HEK293T (cell line): ENCODE measurements around the gene CCDC9.
A peak's percentile ranks its signal among the peaks of the same experiment; 100 is the strongest.

ENCODE experiments used
- CTCF ChIA-PET: fragments of 350-600 bp; formaldehyde crosslinking; extraction: SDS; loops from one replicate; lab custom pipeline; 2021; ENCODE audit warnings: antibody characterized with exemption, inconsistent platforms; lab: Yijun Ruan, JAX
- POLR2A ChIA-PET: fragments of 350-600 bp; formaldehyde crosslinking; extraction: SDS; loops from one replicate; lab custom pipeline; 2020; ENCODE audit warnings: antibody characterized with exemption, inconsistent platforms; lab: Yijun Ruan, JAX
- DNase-seq: peaks from one replicate; pipeline ENCODE4 v3.0.0; 2012; ENCODE audit warnings: mixed read lengths; ENCODE audit errors: extremely low spot score
- ARNT ChIP-seq: fragments of 450-650 bp; IDR thresholded peaks from 2 replicates; pipeline ENCODE4 v1.6.1; 2017; ENCODE audit warnings: mild to moderate bottlenecking
- BHLHE40 ChIP-seq: fragments of 450-650 bp; IDR thresholded peaks from 2 replicates; pipeline ENCODE4 v1.6.1; 2016; ENCODE audit warnings: mild to moderate bottlenecking, moderate library complexity, borderline replicate concordance
- CTBP1 ChIP-seq: fragments of 450-650 bp; IDR thresholded peaks from 2 replicates; pipeline ENCODE4 v1.6.1; 2016; ENCODE audit warnings: borderline replicate concordance
- ELF4 ChIP-seq: fragments of 450-650 bp; IDR thresholded peaks from 2 replicates; pipeline ENCODE4 v1.6.1; 2017; ENCODE audit warnings: antibody characterized with exemption
- FOXA1 ChIP-seq: fragments of 450-650 bp; IDR thresholded peaks from 2 replicates; pipeline ENCODE4 v1.6.1; 2016; ENCODE audit warnings: mild to moderate bottlenecking
- FOXK2 ChIP-seq: fragments of 450-650 bp; IDR thresholded peaks from 2 replicates; pipeline ENCODE4 v1.6.1; 2016; ENCODE audit warnings: mild to moderate bottlenecking
- FOXM1 ChIP-seq: fragments of 450-650 bp; IDR thresholded peaks from 2 replicates; pipeline ENCODE4 v1.6.1; 2017; ENCODE audit warnings: mild to moderate bottlenecking, borderline replicate concordance
- HDGF ChIP-seq: fragments of 450-650 bp; IDR thresholded peaks from 2 replicates; pipeline ENCODE4 v1.6.1; 2017; ENCODE audit warnings: antibody characterized with exemption, borderline replicate concordance
- L3MBTL2 ChIP-seq: fragments of 450-650 bp; conservative IDR thresholded peaks from 2 replicates; pipeline ENCODE4 v1.6.1; 2016; ENCODE audit warnings: mild to moderate bottlenecking
- LEF1 ChIP-seq: fragments of 450-650 bp; IDR thresholded peaks from 2 replicates; pipeline ENCODE4 v1.6.1; 2017; ENCODE audit warnings: mild to moderate bottlenecking, borderline replicate concordance
- NFRKB ChIP-seq: fragments of 450-650 bp; IDR thresholded peaks from 2 replicates; pipeline ENCODE4 v1.6.1; 2016; ENCODE audit warnings: mild to moderate bottlenecking, moderate library complexity
- SP1 ChIP-seq: fragments of 450-650 bp; IDR thresholded peaks from 2 replicates; pipeline ENCODE4 v1.6.1; 2017
- SUZ12 ChIP-seq: fragments of 450-650 bp; IDR thresholded peaks from 2 replicates; pipeline ENCODE4 v1.6.1; 2016; ENCODE audit warnings: mild to moderate bottlenecking
- TARDBP ChIP-seq: fragments of 450-650 bp; IDR thresholded peaks from 2 replicates; pipeline ENCODE4 v1.6.1; 2016
- ZNF384 ChIP-seq: fragments of 450-650 bp; IDR thresholded peaks from 2 replicates; pipeline ENCODE4 v1.6.1; 2016
- TF ChIP-seq, protein P1 (sequence below): fragments of 450-650 bp; IDR thresholded peaks from 2 replicates; pipeline ENCODE4 v1.6.1; 2016

CCDC9 gene

DNA sequence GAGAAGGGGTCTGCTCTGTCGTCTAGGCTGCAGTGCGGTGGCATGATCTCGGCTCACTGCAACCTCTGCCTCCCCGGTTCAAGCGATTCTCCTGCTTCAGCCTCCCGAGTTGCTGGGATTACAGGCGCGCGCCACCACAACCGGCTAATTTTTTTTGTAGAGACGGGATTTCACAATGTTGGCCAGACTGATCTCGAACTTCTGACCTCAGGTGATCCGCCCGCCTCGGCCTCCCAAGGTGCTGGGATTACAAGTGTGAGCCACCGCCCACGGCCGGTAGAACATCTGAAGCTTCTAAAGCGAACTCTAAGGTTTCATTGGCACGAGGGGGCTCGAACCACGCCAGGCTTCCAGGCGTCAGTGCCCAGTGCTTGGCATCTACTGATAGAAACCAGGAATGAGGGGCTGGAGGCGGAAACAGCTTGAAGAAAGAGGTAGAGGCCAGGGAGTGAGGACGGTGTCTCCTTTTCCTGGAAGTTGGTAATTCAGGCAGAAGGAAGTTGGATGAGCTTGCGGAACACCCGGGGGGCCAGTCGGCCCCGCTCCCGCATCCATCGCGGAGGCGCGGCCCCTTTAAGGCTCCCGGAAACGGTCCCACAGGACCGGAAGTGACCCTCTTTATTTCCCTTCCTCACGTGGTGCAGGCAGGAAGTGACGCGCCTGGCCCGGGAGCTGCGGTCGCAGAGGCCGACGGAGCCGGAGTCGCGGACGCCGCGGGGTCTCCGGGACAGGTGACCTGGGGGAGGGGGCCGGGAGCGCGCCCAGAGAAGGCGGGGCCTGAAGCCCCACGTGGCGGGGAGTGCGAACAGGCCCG, at the start of gene CCDC9:
Gene CCDC9 (plus strand): TSS at position 647 of the 814 bp plus-strand sequence. CDS start 1,876 bp downstream, outside the sequence.
- ChIA-PET POLR2A (interaction anchor here (0.7 to 2.8 kb wide), 15 partner anchors 9 to 172 kb away, joined by 3 to 44 read pairs (median 8); partner anchors contain the start of genes DHX34, INAFM1, SAE1 and ZC3H4), CTCF (interaction anchor here (0.6 to 1.4 kb wide), 6 partner anchors 9 to 484 kb away, joined by 3 to 7 read pairs (median 4); no protein-coding TSS in a partner anchor)
- TF ChIP-seq FOXA1 (no peak), L3MBTL2 (peak; percentile 44; the same call in 1 of the 2 replicates)
- DNase-seq, result peak; percentile 90

DNA sequence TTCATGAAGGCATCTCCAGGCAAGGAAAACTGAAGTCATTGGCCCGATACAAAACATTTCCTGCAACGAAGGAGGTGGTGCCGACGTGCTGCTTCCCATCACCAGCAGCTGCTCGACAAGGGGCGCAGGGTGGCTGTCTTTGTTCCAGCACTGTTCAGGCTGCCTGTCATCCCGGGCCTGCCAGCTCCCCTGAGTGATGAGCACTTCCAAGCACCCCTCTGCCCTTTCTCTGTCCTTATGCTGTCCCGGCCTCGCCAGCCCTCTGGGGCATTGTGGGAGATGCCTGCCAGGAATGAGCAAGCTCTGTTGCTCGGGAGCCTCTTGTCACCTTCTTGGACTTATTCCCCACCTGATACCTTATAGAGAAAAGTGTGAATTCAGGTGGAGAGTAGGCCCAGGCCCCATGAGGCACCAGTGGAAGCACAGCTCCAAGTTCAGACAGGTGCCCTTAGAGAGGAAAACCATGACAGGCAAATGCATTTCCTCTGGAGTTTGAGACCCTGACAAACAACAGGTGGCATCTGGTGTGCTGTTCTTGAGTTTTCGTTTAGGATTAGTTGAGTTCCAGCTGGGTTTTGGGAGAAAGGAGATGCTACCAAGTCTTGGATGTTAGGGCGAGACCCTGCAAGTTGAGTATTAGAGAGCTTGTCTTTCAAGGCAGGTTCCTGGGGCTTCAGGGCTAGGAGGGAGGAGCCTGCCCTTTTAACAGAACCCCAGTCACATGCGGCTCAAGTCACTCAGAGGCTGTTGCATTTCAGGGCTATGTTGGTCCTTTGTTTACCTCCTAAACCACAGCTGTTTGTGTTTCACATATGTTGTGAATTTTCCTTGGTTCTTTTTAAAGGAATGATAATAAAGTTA, 46.8 kb upstream of the CCDC9 start:
- DNase-seq, result no peak
- CTCF ChIA-PET, result interaction anchor here (0.6 to 7.3 kb wide), 6 partner anchors 8 to 43 kb away, joined by 3 to 108 read pairs (median 8); no protein-coding TSS in a partner anchor
- TF ChIP-seq HDGF (no peak), LEF1 (no peak), FOXM1 (no peak), SP1 (no peak)
- POLR2A ChIA-PET, result interaction anchor here (1.9 to 3.3 kb wide), 4 partner anchors 11 to 47 kb away, joined by 5 to 37 read pairs (median 19); partner anchors contain the start of gene CCDC9

DNA sequence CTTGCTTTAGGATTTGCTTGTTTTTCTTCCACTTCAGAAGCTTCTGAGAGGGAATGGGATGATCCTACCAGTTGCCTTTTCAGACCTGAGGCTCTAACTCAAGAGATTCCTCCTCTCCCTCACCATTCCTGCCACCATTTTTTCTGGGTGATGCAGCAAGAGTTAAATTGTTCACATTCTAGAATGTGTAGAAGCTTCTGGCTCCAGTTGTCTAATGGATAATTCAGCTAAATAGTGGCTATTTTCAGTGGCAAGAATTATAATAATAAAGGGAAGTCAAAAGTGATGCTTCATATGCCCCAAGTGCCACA, 46.2 kb upstream of the CCDC9 start:
- CTCF ChIA-PET, result interaction anchor here (0.6 to 7.3 kb wide), 9 partner anchors 9 to 190 kb away, joined by 3 to 108 read pairs (median 5); partner anchors contain the start of genes CCDC9 and NPAS1
- POLR2A ChIA-PET, result interaction anchor here (0.6 to 3.3 kb wide), 5 partner anchors 10 to 46 kb away, joined by 3 to 37 read pairs (median 8); partner anchors contain the start of gene CCDC9
- TF ChIP-seq HDGF (no peak), FOXA1 (no peak), FOXK2 (no peak), BHLHE40 (no peak), SUZ12 (no peak)
- TF ChIP-seq, protein P1, sequence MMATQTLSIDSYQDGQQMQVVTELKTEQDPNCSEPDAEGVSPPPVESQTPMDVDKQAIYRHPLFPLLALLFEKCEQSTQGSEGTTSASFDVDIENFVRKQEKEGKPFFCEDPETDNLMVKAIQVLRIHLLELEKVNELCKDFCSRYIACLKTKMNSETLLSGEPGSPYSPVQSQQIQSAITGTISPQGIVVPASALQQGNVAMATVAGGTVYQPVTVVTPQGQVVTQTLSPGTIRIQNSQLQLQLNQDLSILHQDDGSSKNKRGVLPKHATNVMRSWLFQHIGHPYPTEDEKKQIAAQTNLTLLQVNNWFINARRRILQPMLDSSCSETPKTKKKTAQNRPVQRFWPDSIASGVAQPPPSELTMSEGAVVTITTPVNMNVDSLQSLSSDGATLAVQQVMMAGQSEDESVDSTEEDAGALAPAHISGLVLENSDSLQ, result no peak
- DNase-seq, result no peak

DNA sequence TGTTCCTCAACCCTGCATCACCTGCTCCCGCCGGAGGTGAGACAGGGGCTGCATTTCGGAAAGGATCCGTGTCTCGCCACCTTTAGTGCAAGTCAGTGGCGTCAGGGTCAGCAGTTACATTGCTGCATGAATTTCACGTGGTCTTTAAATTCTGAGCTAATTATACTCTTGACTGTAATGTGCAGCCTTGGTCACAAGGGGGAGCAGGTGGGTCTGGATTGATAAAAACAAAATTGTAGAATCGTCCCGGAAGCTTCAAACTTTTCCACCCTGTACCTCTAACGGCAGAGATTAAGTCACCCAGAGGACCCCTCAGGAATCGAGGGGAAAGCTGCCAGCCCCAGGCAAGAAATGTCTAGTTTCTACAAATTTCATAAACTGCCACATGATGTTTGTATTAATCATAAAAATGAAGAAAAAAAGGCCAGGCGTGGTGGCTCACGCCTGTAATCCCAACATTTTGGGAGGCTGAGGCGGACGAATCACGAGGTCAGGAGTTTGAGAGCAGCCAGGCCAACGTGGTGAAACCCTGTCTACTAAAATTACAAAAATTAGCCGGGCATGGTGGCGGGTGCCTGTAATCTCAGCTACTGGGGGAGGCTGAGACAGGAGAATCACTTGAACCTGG, 45.5 kb upstream of the CCDC9 start:
- CTCF ChIA-PET, result interaction anchor here (0.6 to 7.3 kb wide), 10 partner anchors 9 to 191 kb away, joined by 3 to 108 read pairs (median 4); partner anchors contain the start of genes CCDC9 and NPAS1
- TF ChIP-seq SUZ12 (no peak), ARNT (no peak)
- POLR2A ChIA-PET, result interaction anchor here (0.6 to 3.3 kb wide), 5 partner anchors 9 to 45 kb away, joined by 3 to 37 read pairs (median 8); partner anchors contain the start of gene CCDC9
- peak; percentile 73 for DNase-seq

DNA sequence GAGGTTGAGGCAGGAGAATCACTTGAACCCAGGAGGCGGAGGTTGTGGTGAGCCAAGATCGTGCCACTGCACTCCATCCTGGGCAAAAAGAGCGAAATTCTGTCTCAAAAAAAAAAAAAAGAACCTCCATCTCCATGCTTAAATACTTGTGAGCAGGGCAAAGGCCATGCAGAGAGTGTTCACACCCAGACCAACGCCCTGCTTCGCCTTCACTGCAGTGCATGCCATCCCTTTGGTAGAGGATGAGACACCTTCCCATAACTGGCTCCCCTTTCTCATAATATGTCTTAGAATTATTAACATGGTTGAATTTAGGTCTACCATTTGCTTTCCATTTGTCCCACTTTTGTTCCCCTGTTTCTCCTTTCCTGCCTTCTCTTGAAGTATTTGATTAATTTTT, 40.7 kb upstream of the CCDC9 start:
- POLR2A ChIA-PET, result interaction anchor here (2.5 kb wide), 1 partner anchor 10 kb away, joined by 10 read pairs; no protein-coding TSS in a partner anchor
- TF ChIP-seq SP1 (no peak), ZNF384 (peak; percentile 31; the same call in 1 of the 2 replicates), TARDBP (no peak)
- CTCF ChIA-PET, result interaction anchor here (7.3 kb wide), 1 partner anchor 30 kb away, joined by 108 read pairs; no protein-coding TSS in a partner anchor
- no peak for DNase-seq

DNA sequence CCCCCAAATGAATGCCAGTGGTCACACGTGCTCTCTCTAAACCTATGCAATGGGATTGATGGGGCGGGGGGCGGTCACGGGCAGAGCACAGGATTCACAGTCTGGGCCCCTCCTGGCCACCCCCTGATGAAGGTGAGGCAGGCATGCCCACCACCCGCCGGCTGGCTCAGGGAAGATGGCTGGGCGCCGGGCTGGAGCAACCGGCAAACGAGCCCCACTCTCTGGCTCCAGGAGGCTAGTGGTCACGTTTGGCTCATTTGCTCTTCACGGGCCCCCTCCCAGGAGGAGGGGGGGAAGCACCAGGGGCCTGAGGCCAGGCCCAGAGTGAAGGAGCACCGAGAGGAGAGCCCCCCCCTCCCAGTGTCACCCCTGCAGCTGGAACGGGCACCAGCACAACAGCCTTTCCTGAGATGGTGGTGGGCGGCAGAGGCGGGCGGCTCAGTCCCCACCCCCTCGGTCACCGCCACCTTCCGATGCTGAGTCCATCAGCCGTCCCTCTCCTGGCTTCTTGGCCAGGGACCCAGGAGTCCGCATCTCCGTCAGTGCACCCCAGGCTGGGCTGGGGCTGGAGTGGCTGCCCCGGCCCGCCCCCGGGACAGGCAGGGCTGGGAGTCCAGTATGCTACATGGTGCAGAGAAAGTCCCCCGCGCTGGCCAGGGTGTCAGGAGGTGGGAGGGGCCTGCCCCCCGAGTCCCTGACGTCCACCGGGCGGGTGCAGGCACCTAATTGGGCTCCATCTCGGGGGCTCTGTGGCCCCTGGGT, 35.1 kb upstream of the CCDC9 start:
- TF ChIP-seq BHLHE40, result no peak
- no peak for TF ChIP-seq CTBP1
- TF ChIP-seq ELF4, result no peak
- TF ChIP-seq HDGF, result no peak
- no peak for TF ChIP-seq ZNF384
- no peak for TF ChIP-seq ARNT
- TF ChIP-seq, protein P1, result no peak
- TF ChIP-seq SUZ12, result no peak
- TF ChIP-seq LEF1, result no peak
- TF ChIP-seq SP1, result no peak
- TF ChIP-seq FOXK2, result no peak
- no peak for TF ChIP-seq FOXA1
- no peak for TF ChIP-seq NFRKB
- TF ChIP-seq FOXM1, result no peak
- TF ChIP-seq L3MBTL2, result no peak
- TF ChIP-seq TARDBP, result no peak
- ChIA-PET POLR2A (interaction anchor here (1.5 kb wide), 1 partner anchor 10 kb away, joined by 5 read pairs; no protein-coding TSS in a partner anchor), CTCF (interaction anchor here (1.4 kb wide), 1 partner anchor 10 kb away, joined by 3 read pairs; no protein-coding TSS in a partner anchor)
- DNase-seq, result no peak
